Neural progenitor cell (in vitro differentiated cells): ENCODE results near the gene FKBP1B. TPM values are rescaled to one million over a fixed set of nuclear protein-coding genes. Genes with fewer than 3 reads are reported as not detected.

Experiments used
- DNase-seq: peaks from one replicate; pipeline ENCODE4 v3.0.0-alpha.2; 2016; ENCODE audit warnings: low spot score
- H2AFZ ChIP-seq: fragments of 200-600 bp; sonication (generic); replicated peaks from 2 replicates; pipeline ENCODE4 v1.6.1; 2016; ENCODE audit warnings: antibody characterized with exemption
- H3F3A ChIP-seq: fragments of 200-600 bp; sonication (generic); 2 replicates; pipeline ENCODE4 v1.6.1; 2016; ENCODE audit warnings: antibody characterized with exemption, low read depth
- H3K27ac ChIP-seq: fragments of 200-600 bp; sonication (generic); 2 replicates; pipeline ENCODE4 v1.5.1; 2016; ENCODE audit warnings: mild to moderate bottlenecking
- H3K27me3 ChIP-seq: fragments of 200-600 bp; sonication (generic); 2 replicates; pipeline ENCODE4 v1.6.1; 2016; ENCODE audit warnings: mild to moderate bottlenecking, moderate library complexity
- H3K36me3 ChIP-seq: fragments of 200-600 bp; sonication (generic); 2 replicates; pipeline ENCODE4 v1.5.1; 2016
- H3K4me1 ChIP-seq: fragments of 200-600 bp; sonication (generic); 2 replicates; pipeline ENCODE4 v1.6.1; 2016; ENCODE audit warnings: mixed run types
- H3K4me2 ChIP-seq: fragments of 200-600 bp; sonication (generic); 2 replicates; pipeline ENCODE4 v1.6.1; 2016
- H3K4me3 ChIP-seq: fragments of 200-600 bp; sonication (generic); 2 replicates; pipeline ENCODE4 v1.5.1; 2016
- H3K79me2 ChIP-seq: fragments of 200-600 bp; sonication (generic); 2 replicates; pipeline ENCODE4 v1.6.1; 2016; ENCODE audit warnings: low read depth
- H3K9ac ChIP-seq: fragments of 200-600 bp; sonication (generic); 2 replicates; pipeline ENCODE4 v1.6.1; 2016
- H3K9me3 ChIP-seq: fragments of 200-600 bp; sonication (generic); 2 replicates; pipeline ENCODE4 v1.5.1; 2016; ENCODE audit warnings: low read depth
- H4K20me1 ChIP-seq: fragments of 200-600 bp; sonication (generic); 2 replicates; pipeline ENCODE4 v1.6.1; 2016; ENCODE audit warnings: low read depth
- H3K27ac Mint-ChIP-seq: 3 replicates; pipeline ENCODE4 v1.8.0; 2021; ENCODE audit warnings: mixed read lengths
- H3K27me3 Mint-ChIP-seq: 2 replicates; pipeline ENCODE4 v1.8.0; 2022; ENCODE audit warnings: low read depth, mild to moderate bottlenecking, inconsistent platforms, moderate library complexity, mixed read lengths; ENCODE audit not compliant: insufficient read depth
- H3K36me3 Mint-ChIP-seq: 3 replicates; pipeline ENCODE4 v1.8.0; 2021; ENCODE audit warnings: mixed read lengths
- H3K4me1 Mint-ChIP-seq: 3 replicates; pipeline ENCODE4 v1.8.0; 2021; ENCODE audit warnings: mixed read lengths
- H3K4me3 Mint-ChIP-seq: 3 replicates; pipeline ENCODE4 v1.8.0; 2021; ENCODE audit warnings: mild to moderate bottlenecking, moderate library complexity, mixed read lengths
- H3K9me3 Mint-ChIP-seq: 3 replicates; pipeline ENCODE4 v1.8.0; 2020; ENCODE audit warnings: mixed read lengths
- CTCF ChIP-seq: fragments of 200-600 bp; sonication (generic); IDR thresholded peaks from 2 replicates; pipeline ENCODE4 v1.5.1; 2017; ENCODE audit warnings: antibody characterized with exemption, mild to moderate bottlenecking
- EZH2 ChIP-seq: fragments of 200-600 bp; sonication (generic); IDR thresholded peaks from 2 replicates; pipeline ENCODE4 v1.6.1; 2017; ENCODE audit warnings: antibody characterized with exemption, mild to moderate bottlenecking, moderate library complexity
- EZH2phosphoT487 ChIP-seq: fragments of 200-600 bp; sonication (generic); IDR thresholded peaks from 2 replicates; pipeline ENCODE4 v1.6.1; 2017; ENCODE audit warnings: antibody characterized with exemption
- total RNA-seq: library from RNA; depleted of rRNA; stranded (reverse); fragments of >200 nt; gene quantifications from 2 replicates; pipeline ENCODE4 v1.2.3, GENCODE V29; 2015; ENCODE audit warnings: low replicate concordance

Gene FKBP1B
- total RNA-seq, 1 donor from 2014 or later, result 46.0 TPM

DNA sequence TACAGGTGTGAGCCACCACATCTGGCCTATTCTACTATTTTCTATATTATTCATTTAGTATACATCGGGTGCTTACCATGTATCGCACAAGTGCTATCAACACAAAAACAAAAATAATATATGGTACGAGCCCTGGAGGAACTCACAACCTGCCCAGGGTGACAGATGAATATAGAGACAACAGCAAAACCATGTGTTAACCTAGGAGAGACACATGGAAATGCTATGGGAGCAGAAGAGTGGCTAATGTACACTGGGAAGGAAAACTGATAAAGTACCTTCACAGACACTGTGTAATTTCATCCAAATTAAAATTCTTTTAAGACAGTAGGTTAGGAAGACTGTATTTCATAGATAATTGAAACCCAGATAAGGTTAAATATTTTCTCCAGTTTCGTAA lies 22.7 kb downstream of the FKBP1B start:
- Mint-ChIP-seq H3K9me3 (no peaks in the 10 kb centered on the region), H3K4me1 (peaks cover 15% of the 10 kb centered on the region), H3K27ac (no peak overlapping the region), H3K27me3 (no peaks in the 10 kb centered on the region), H3K4me3 (no peak overlapping the region), H3K36me3 (peaks cover 13% of the 10 kb centered on the region)
- no peak for DNase-seq
- H2AFZ ChIP-seq, result no peak overlapping the region
- no peak overlapping the region for H3K4me2 ChIP-seq
- H3K27ac ChIP-seq, result no peak overlapping the region
- no peak overlapping the region for H3K9ac ChIP-seq
- TF ChIP-seq EZH2phosphoT487, result no peak
- TF ChIP-seq CTCF, result no peak
- no peak for TF ChIP-seq EZH2
- peaks cover 11% of the 10 kb centered on the region for H3K36me3 ChIP-seq
- H3K4me3 ChIP-seq, result no peak overlapping the region
- H3F3A ChIP-seq, result peaks cover 26% of the 10 kb centered on the region
- H3K4me1 ChIP-seq, result no peaks in the 10 kb centered on the region
- peaks cover 28% of the 10 kb centered on the region for H4K20me1 ChIP-seq
- H3K79me2 ChIP-seq, result peaks cover 51% of the 10 kb centered on the region
- no peaks in the 10 kb centered on the region for H3K9me3 ChIP-seq
- H3K27me3 ChIP-seq, result no peaks in the 10 kb centered on the region

- Histone ChIP-seq H3K4me2 (no peak overlapping the region), H3K9ac (no peak overlapping the region), H3K36me3 (peaks cover 11% of the 10 kb centered on the region), H2AFZ (no peak overlapping the region), H4K20me1 (peaks cover 28% of the 10 kb centered on the region), H3K4me1 (no peaks in the 10 kb centered on the region), H3F3A (peaks cover 36% of the 10 kb centered on the region), H3K9me3 (no peaks in the 10 kb centered on the region), H3K79me2 (peaks cover 51% of the 10 kb centered on the region), H3K4me3 (no peak overlapping the region), H3K27ac (no peak overlapping the region), H3K27me3 (no peaks in the 10 kb centered on the region)
- H3K27me3 Mint-ChIP-seq, result peaks cover 2% of the 10 kb centered on the region
- peaks cover 22% of the 10 kb centered on the region for H3K4me1 Mint-ChIP-seq
- no peak for DNase-seq
- peak overlapping the region; percentile 3 for H3K4me3 Mint-ChIP-seq
- H3K36me3 Mint-ChIP-seq, result peaks cover 13% of the 10 kb centered on the region
- H3K27ac Mint-ChIP-seq, result no peak overlapping the region
- no peak for TF ChIP-seq EZH2
- TF ChIP-seq CTCF, result no peak
- TF ChIP-seq EZH2phosphoT487, result no peak
- H3K9me3 Mint-ChIP-seq, result no peaks in the 10 kb centered on the region
Observed at GRCh38 chr2:24073816-24074215, 24.3 kb downstream of the FKBP1B start.

DNA sequence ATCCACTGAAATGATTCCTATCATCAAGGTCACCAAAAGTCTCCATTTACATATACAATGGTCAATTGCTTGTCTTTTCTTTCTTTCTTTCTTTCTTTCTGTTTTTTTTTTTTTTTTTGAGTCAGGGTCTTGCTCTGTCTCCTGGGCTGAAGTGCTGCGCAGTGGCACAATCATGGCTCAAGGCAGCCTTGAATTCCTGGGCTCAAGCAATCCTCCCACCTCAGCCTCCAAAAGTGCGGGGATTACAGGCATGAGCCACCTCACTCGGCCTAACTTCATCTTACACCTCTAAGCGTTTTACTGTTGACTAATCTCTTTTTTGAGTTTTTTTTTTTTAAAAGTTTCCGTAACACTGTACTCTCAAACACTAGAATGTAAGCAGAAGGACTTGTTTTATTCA lies 25.7 kb downstream of the FKBP1B start:
- Mint-ChIP-seq H3K9me3 (no peaks in the 10 kb centered on the region), H3K27me3 (peaks cover 4% of the 10 kb centered on the region), H3K4me1 (peaks cover 22% of the 10 kb centered on the region), H3K36me3 (peaks cover 11% of the 10 kb centered on the region), H3K4me3 (peak overlapping the region; percentile 96), H3K27ac (no peak overlapping the region)
- Histone ChIP-seq H3K9ac (peak overlapping the region; percentile 81), H3K4me3 (peak overlapping the region; percentile 79), H3K4me1 (no peaks in the 10 kb centered on the region), H2AFZ (no peak overlapping the region), H3K36me3 (peaks cover 11% of the 10 kb centered on the region), H4K20me1 (peaks cover 25% of the 10 kb centered on the region), H3K27me3 (no peaks in the 10 kb centered on the region), H3K9me3 (no peaks in the 10 kb centered on the region), H3K79me2 (peaks cover 48% of the 10 kb centered on the region), H3F3A (peaks cover 36% of the 10 kb centered on the region), H3K27ac (no peak overlapping the region), H3K4me2 (peak overlapping the region; percentile 86)
- DNase-seq, result no peak
- TF ChIP-seq CTCF (no peak), EZH2phosphoT487 (no peak), EZH2 (no peak)
